Measurements from ENCODE around the gene COA8.

DNA sequence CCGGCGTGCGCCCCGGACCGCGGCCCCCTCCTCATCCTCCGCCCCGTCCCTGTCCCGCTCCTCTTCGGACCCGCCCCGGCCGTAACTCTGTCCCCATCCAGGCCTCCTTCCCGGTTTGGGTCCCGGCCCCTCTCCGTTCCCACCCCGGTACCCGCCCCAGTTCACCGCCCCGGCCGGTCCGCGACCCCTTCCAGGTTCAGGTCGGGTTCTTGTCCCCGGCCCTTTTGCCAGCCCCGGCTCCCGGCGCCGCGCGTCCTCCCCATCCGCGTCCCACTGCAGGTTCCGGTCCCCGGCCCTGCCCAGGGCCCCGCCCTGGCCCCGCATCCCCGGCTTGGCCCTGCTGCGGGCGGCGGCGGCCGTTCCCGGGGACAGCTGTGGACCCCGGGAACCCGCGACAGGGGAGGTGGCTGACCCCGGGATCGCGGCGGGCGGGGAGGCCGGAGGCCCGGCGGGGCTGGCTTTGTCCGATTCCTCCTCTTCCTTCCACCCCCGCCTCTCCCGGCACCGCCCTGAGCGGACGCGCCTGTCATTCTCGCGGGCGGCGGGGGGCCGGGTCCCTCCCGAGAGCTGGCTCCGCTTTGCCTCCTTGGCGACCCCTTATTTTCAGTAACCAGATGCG lies 66.9 kb downstream of the COA8 start:
- TF ChIP-seq FOXK2 (IDR thresholded peaks at IDR 0.05) = no peak
- no peak for TF ChIP-seq BRCA1 (IDR thresholded peaks at IDR 0.05; ENCODE audit: low read depth, low read length)
